ENCODE data around the gene RERG. TPM values are rescaled to one million over a fixed set of nuclear protein-coding genes. Genes with fewer than 3 reads are reported as not detected.

The RERG gene
- total RNA-seq, 1 donor from 2014 or later = 1.2 TPM

- Histone ChIP-seq H3K27me3 (ENCODE audit: control insufficient read depth, insufficient read depth, low read length) (no peaks in the 10 kb centered on the region), H3K4me3 (ENCODE audit: low read depth, low read length) (no peak overlapping the region), H3K36me3 (ENCODE audit: control insufficient read depth, insufficient read depth, low read length) (no peaks in the 10 kb centered on the region)
- peak; percentile 55 for TF ChIP-seq CTCF (IDR thresholded peaks at IDR 0.05; ENCODE audit: insufficient read depth, low read length, poor library complexity, severe bottlenecking)
- no peak for DNase-seq (ENCODE audit: low read depth)
Observed at GRCh38 chr12:15151161-15152091, 69.8 kb downstream of the RERG start.

- no peak for DNase-seq (ENCODE audit: low read depth)
- Histone ChIP-seq H3K36me3 (ENCODE audit: control insufficient read depth, insufficient read depth, low read length) (no peaks in the 10 kb centered on the region), H3K27me3 (ENCODE audit: control insufficient read depth, insufficient read depth, low read length) (no peaks in the 10 kb centered on the region), H3K4me3 (ENCODE audit: low read depth, low read length) (no peak overlapping the region)
- TF ChIP-seq CTCF (IDR thresholded peaks at IDR 0.05; ENCODE audit: insufficient read depth, low read length, poor library complexity, severe bottlenecking) = no peak
Observed at GRCh38 chr12:15146585-15146984, 74.6 kb downstream of the RERG start.

- H3K36me3 ChIP-seq (ENCODE audit: control insufficient read depth, insufficient read depth, low read length) = no peaks in the 10 kb centered on the region
- H3K4me3 ChIP-seq (ENCODE audit: low read depth, low read length) = no peak overlapping the region
- no peaks in the 10 kb centered on the region for H3K27me3 ChIP-seq (ENCODE audit: control insufficient read depth, insufficient read depth, low read length)
- DNase-seq (ENCODE audit: low read depth) = no peak
- no peak for TF ChIP-seq CTCF (IDR thresholded peaks at IDR 0.05; ENCODE audit: insufficient read depth, low read length, poor library complexity, severe bottlenecking)
Observed at GRCh38 chr12:15143467-15143866, 77.8 kb downstream of the RERG start.

GRCh38 chr12:15142711-15143110 is 78.5 kb downstream of the RERG start:
- Histone ChIP-seq H3K27me3 (ENCODE audit: control insufficient read depth, insufficient read depth, low read length) (no peaks in the 10 kb centered on the region), H3K36me3 (ENCODE audit: control insufficient read depth, insufficient read depth, low read length) (no peaks in the 10 kb centered on the region), H3K4me3 (ENCODE audit: low read depth, low read length) (no peak overlapping the region)
- no peak for TF ChIP-seq CTCF (IDR thresholded peaks at IDR 0.05; ENCODE audit: insufficient read depth, low read length, poor library complexity, severe bottlenecking)
- no peak for DNase-seq (ENCODE audit: low read depth)

GRCh38 chr12:15131431-15131830 is 89.8 kb downstream of the RERG start:
- H3K36me3 ChIP-seq (ENCODE audit: control insufficient read depth, insufficient read depth, low read length) = no peaks in the 10 kb centered on the region
- no peak for TF ChIP-seq CTCF (IDR thresholded peaks at IDR 0.05; ENCODE audit: insufficient read depth, low read length, poor library complexity, severe bottlenecking)
- H3K27me3 ChIP-seq (ENCODE audit: control insufficient read depth, insufficient read depth, low read length) = no peaks in the 10 kb centered on the region
- DNase-seq (ENCODE audit: low read depth) = peak; percentile 12
- no peak overlapping the region for H3K4me3 ChIP-seq (ENCODE audit: low read depth, low read length)

Measured in kidney epithelial cell (primary cell).